Measurements from ENCODE around the gene CNN1. TPM values are rescaled to one million over a fixed set of nuclear protein-coding genes. Genes with fewer than 3 reads are reported as not detected.

CNN1 gene
- total and polyA plus RNA-seq, 8 donors = 4.5 to 37.0 (median 8.1) TPM

- TF ChIP-seq CTCF (IDR thresholded peaks at IDR 0.05) = no peak
- H3K4me1 ChIP-seq = peaks cover 3 to 10% of the 10 kb centered on the region in 2 donors
- H3K9me3 ChIP-seq = no peaks in the 10 kb centered on the region
- peaks cover 0 to 39% of the 10 kb centered on the region in 2 donors for H3K36me3 ChIP-seq
- H3K4me3 ChIP-seq = no peak overlapping the region
- intact Hi-C loops (cut with DNase I) = no loop called here
- H3K27me3 ChIP-seq = no peaks in the 10 kb centered on the region
- DNase-seq = no peak
- no peak overlapping the region for H3K27ac ChIP-seq
- no peak for ATAC-seq
These were observed 28.2 kb upstream of the CNN1 start for GRCh38 chr19:11510444-11510843.

GRCh38 chr19:11513946-11514345 is 24.7 kb upstream of the CNN1 start:
- H3K4me1 ChIP-seq = no peaks in the 10 kb centered on the region
- intact Hi-C loops (cut with DNase I) = no loop called here
- no peaks in the 10 kb centered on the region for H3K27me3 ChIP-seq
- H3K9me3 ChIP-seq = no peaks in the 10 kb centered on the region
- no peak for DNase-seq
- no peak overlapping the region for H3K4me3 ChIP-seq
- peaks cover 0 to 74% of the 10 kb centered on the region in 2 donors for H3K36me3 ChIP-seq
- no peak overlapping the region for H3K27ac ChIP-seq
- ATAC-seq = no peak
- TF ChIP-seq CTCF (IDR thresholded peaks at IDR 0.05) = no peak

- Histone ChIP-seq H3K4me1 (no peaks in the 10 kb centered on the region), H3K36me3 (peaks cover 0 to 70% of the 10 kb centered on the region in 2 donors), H3K27ac (no peak overlapping the region), H3K27me3 (no peaks in the 10 kb centered on the region), H3K4me3 (no peak overlapping the region), H3K9me3 (no peaks in the 10 kb centered on the region)
- DNase-seq (no peak), ATAC-seq (no peak)
- intact Hi-C loops (cut with DNase I) = no loop called here
- TF ChIP-seq CTCF (IDR thresholded peaks at IDR 0.05) = no peak
These were observed 19.5 kb upstream of the CNN1 start for GRCh38 chr19:11519138-11519537.

- intact Hi-C loops (cut with DNase I) = no loop called here
- peak within 1 kb of the TSS; percentile 82 to 84 for H3K27ac ChIP-seq
- no peak for TF ChIP-seq CTCF (IDR thresholded peaks at IDR 0.05)
- DNase-seq (peak; percentile 95 to 98 (median 96)), ATAC-seq (peak; percentile 99)
- no peaks in the 10 kb centered on the region for H3K36me3 ChIP-seq
- H3K4me1 ChIP-seq = peaks cover 8 to 32% of the 10 kb centered on the region in 2 donors
- no peaks in the 10 kb centered on the region for H3K27me3 ChIP-seq
- no peaks in the 10 kb centered on the region for H3K9me3 ChIP-seq
- peak within 1 kb of the TSS; percentile 69 to 96 for H3K4me3 ChIP-seq
These were observed 9.9 kb upstream of the CNN1 start, which contains the start of gene ECSIT for GRCh38 chr19:11528551-11529341. ECSIT (minus strand) TSS chr19:11529134; CDS start chr19:11519170, 9,964 bp downstream.

- no peak overlapping the region for H3K4me3 ChIP-seq
- no peak for TF ChIP-seq CTCF (IDR thresholded peaks at IDR 0.05)
- ATAC-seq = peak; percentile 2
- peak in 3 of 4 donors; percentile 67 to 82 (median 72) for DNase-seq
- H3K36me3 ChIP-seq = no peaks in the 10 kb centered on the region
- H3K9me3 ChIP-seq = no peaks in the 10 kb centered on the region
- no peaks in the 10 kb centered on the region for H3K27me3 ChIP-seq
- intact Hi-C loops (cut with DNase I) = no loop called here
- H3K4me1 ChIP-seq = peaks cover 8 to 35% of the 10 kb centered on the region in 2 donors
- no peak overlapping the region for H3K27ac ChIP-seq
These were observed 8.2 kb upstream of the CNN1 start for GRCh38 chr19:11530432-11530831.

Data from left lung (tissue), 10 donors.